A549 (cell line): ENCODE results near the gene FAM241B. TPM values are rescaled to one million over a fixed set of nuclear protein-coding genes. Genes with fewer than 3 reads are reported as not detected.

ENCODE experiments used
- ATAC-seq, 2 experiments: fragments of 200-7000 bp in 1 of 2; fragments of >200 bp in 1 of 2; cut with Nextera tagmentation in 1 of 2; cut with Tn5 transposase in 1 of 2; 3 replicates each; pipeline versions ENCODE4 v1.8.0 to v1.9.1; 2018 to 2020; ENCODE audit warnings: mild to moderate bottlenecking in 1 of 2, moderate library complexity in 1 of 2
- CTCF ChIA-PET: fragments of 300-600 bp; sonication (Branson Sonifier 250); formaldehyde crosslinking; extraction: SDS; loops from one replicate; lab custom pipeline; 2021; ENCODE audit warnings: antibody characterized with exemption, inconsistent platforms; lab: Yijun Ruan, JAX
- POLR2A ChIA-PET: fragments of 350-600 bp; formaldehyde crosslinking; extraction: SDS; loops from one replicate; lab custom pipeline; 2021; ENCODE audit warnings: antibody characterized with exemption, inconsistent platforms; lab: Yijun Ruan, JAX
- DNase-seq, 2 experiments: peaks; one replicate each; pipeline versions ENCODE4 v3.0.0 to v3.0.0-alpha.2; 2011 to 2016; ENCODE audit warnings: low read depth in 1 of 2, low spot score in 1 of 2
- FAIRE-seq: peaks from 2 replicates; lab custom pipeline; 2011; peaks lifted over from hg19 to GRCh38; lab: Jason Lieb, UNC
- H3K27ac ChIP-seq, 2 experiments: fragments of >200 bp; sonication (Bioruptor Twin); formaldehyde crosslinking; 3 replicates each; pipeline ENCODE4 v1.5.1; 2016 to 2017
- H3K4me1 ChIP-seq: fragments of >200 bp; sonication (Bioruptor Twin); formaldehyde crosslinking; 3 replicates; pipeline ENCODE4 v1.6.1; 2016
- H3K4me2 ChIP-seq: fragments of >200 bp; sonication (Bioruptor Twin); formaldehyde crosslinking; 3 replicates; pipeline ENCODE4 v1.6.1; 2016
- H3K4me3 ChIP-seq: fragments of >200 bp; sonication (Bioruptor Twin); formaldehyde crosslinking; 3 replicates; pipeline ENCODE4 v1.5.1; 2016
- H3K9me3 ChIP-seq: fragments of >200 bp; sonication (Bioruptor Twin); formaldehyde crosslinking; 3 replicates; pipeline ENCODE4 v1.6.1; 2016
- BHLHE40 ChIP-seq: IDR thresholded peaks from 2 replicates; pipeline ENCODE4 v1.6.1; 2012; ENCODE audit warnings: low read depth, low read length, inconsistent platforms
- CBX8 ChIP-seq: fragments of 200-600 bp; sonication (generic); IDR thresholded peaks from 2 replicates; pipeline ENCODE4 v1.6.1; 2016
- CHD4 ChIP-seq: fragments of 200-600 bp; sonication (generic); IDR thresholded peaks from 2 replicates; pipeline ENCODE4 v1.6.1; 2016; ENCODE audit warnings: antibody characterized with exemption, mild to moderate bottlenecking, borderline replicate concordance
- ELK1 ChIP-seq: fragments of 150-350 bp; IDR thresholded peaks from 2 replicates; pipeline ENCODE4 v1.6.1; 2014; ENCODE audit warnings: low read depth, mild to moderate bottlenecking, low read length
- ESRRA ChIP-seq: fragments of 150-350 bp; IDR thresholded peaks from 2 replicates; pipeline ENCODE4 v1.6.1; 2014; ENCODE audit warnings: mild to moderate bottlenecking, low read length, borderline replicate concordance
- FOSL2 ChIP-seq, 2 experiments: fragments of 450-650 bp in 1 of 2; fragments of >200 bp in 1 of 2; sonication (Bioruptor Twin) in 1 of 2; formaldehyde crosslinking; IDR thresholded peaks; 2 replicates each; pipeline versions ENCODE4 v1.5.0 to v1.6.1; 2016 to 2020; ENCODE audit warnings: mild to moderate bottlenecking in 1 of 2, moderate library complexity in 1 of 2
- FOXS1 ChIP-seq: fragments of 250-450 bp; sonication (Bioruptor Pico); IDR thresholded peaks from 2 replicates; pipeline ENCODE4 v1.5.0; 2020; ENCODE audit warnings: mild to moderate bottlenecking, moderate library complexity
- GATA3 ChIP-seq: IDR thresholded peaks from 2 replicates; pipeline ENCODE4 v1.6.1; 2012; ENCODE audit warnings: borderline replicate concordance
- HOXA7 ChIP-seq: fragments of 250-450 bp; sonication (Bioruptor Pico); IDR thresholded peaks from 2 replicates; pipeline ENCODE4 v1.5.0; 2020; ENCODE audit warnings: mild to moderate bottlenecking, moderate library complexity
- JUN ChIP-seq, 2 experiments: fragments of >200 bp; sonication (Bioruptor Twin); formaldehyde crosslinking; IDR thresholded peaks; 2 replicates in 1 of 2; 3 replicates in 1 of 2; pipeline ENCODE4 v1.6.1; 2016 to 2017
- JUNB ChIP-seq: fragments of >200 bp; sonication (Bioruptor Twin); formaldehyde crosslinking; IDR thresholded peaks from 2 replicates; pipeline ENCODE4 v1.6.1; 2016
- KDM1A ChIP-seq: fragments of 200-600 bp; sonication (generic); IDR thresholded peaks from 2 replicates; pipeline ENCODE4 v1.6.1; 2016; ENCODE audit warnings: low read depth, mild to moderate bottlenecking
- MYC ChIP-seq: IDR thresholded peaks from 2 replicates; pipeline ENCODE4 v1.6.1; 2012; ENCODE audit warnings: mild to moderate bottlenecking, inconsistent platforms, low read length, improper control_type of control experiment, borderline replicate concordance
- PBX3 ChIP-seq: IDR thresholded peaks from 2 replicates; pipeline ENCODE4 v1.6.1; 2012
- POLR2AphosphoS2 ChIP-seq: conservative IDR thresholded peaks from 2 replicates; pipeline ENCODE4 v1.6.1; 2012; ENCODE audit warnings: low read length, improper control_type of control experiment, inconsistent platforms
- REST ChIP-seq: fragments of 200-600 bp; sonication (generic); IDR thresholded peaks from 2 replicates; pipeline ENCODE4 v1.6.1; 2016; ENCODE audit warnings: antibody characterized with exemption, mild to moderate bottlenecking, moderate library complexity
- RNF2 ChIP-seq: fragments of 200-600 bp; sonication (generic); IDR thresholded peaks from 2 replicates; pipeline ENCODE4 v1.6.1; 2016; ENCODE audit warnings: low read depth, mild to moderate bottlenecking, antibody characterized with exemption, moderate library complexity, borderline replicate concordance
- SREBF2 ChIP-seq: fragments of 450-650 bp; IDR thresholded peaks from 2 replicates; pipeline ENCODE4 v1.6.1; 2014; ENCODE audit warnings: mild to moderate bottlenecking, moderate library complexity
- WGBS: methylation state at CpG from one replicate; pipeline ENCODE4 v1.1.6; 2017; ENCODE audit errors: missing lambda C conversion rate; 5-methylcytosine and 5-hydroxymethylcytosine counted together
- polyA plus RNA-seq, 4 experiments: library from polyadenylated mRNA; depleted of rRNA in 3 of 4; stranded (reverse); fragments of >200 nt; fragmentation: RNase III in 1 of 4; extraction: RNeasy Plus Mini Kit Qiagen cat#74134 plus additional on column Dnase treatment in 1 of 4; gene quantifications; 2 replicates in 3 of 4; 3 replicates in 1 of 4; pipeline ENCODE4 v1.2.3, GENCODE V29; 2011 to 2017
- TF ChIP-seq, protein P1 (sequence below): fragments of >200 bp; sonication (Bioruptor Twin); formaldehyde crosslinking; IDR thresholded peaks from 3 replicates; pipeline ENCODE4 v1.5.1; 2016

The FAM241B gene
- polyA plus RNA-seq, 2 of the 4 experiments (the other 2 are of a cell fraction), result 22.8 to 23.8 TPM

DNA sequence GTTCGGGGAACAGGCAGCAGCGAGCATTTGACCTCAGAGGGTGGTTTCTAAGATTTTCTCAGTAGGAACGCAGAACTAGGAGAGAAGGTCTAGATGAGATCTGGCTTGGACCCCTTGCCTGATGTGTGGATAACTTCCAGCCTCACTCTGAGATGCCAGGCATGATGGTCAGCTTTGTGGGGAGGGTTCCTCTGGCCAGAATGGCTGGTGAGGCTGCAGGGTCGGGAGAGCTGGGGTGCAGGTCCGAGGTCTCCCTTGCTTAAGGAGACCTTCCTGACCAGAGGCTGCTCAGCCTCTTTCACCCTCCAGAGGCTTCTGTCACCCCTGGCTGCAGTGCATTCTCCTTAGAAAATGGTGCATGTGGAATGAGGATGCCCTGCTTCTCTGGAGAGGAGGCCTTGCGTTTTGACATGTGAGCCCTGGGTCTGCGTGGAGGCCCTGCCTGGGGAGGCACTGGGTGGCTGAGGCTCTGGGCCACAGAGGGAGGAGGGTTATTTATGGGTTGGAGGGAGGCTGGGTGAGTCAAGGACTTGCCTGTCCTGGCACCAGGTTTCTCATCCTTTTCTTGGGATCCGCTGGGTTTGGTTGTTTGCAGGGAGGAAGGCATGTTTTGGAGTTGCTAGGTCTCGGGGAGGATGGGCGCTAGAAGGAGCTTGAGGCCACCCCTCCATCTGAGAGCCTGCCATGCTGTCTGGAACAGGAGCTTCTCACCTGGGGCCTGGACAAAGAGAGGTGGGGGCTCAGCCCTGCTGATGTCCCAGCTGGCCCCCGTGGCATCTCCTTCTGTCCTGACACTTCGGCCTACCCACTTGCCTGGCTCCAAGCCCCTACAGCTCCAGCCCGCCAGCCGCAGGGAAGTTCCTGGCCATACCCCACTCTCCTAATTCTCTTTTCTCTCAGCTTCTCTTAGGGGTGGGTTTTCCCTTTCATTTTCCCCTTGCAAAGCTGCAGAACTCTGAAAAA, 3.9 kb downstream of the FAM241B start:
- ChIA-PET CTCF (interaction anchor here (4.2 to 16.1 kb wide), 3 partner anchors 11 to 228 kb away, joined by 32 to 385 read pairs (median 107); no protein-coding TSS in a partner anchor), POLR2A (no interaction called here)
- no peak for FAIRE-seq
- peaks cover 7% of the 10 kb centered on the region for H3K4me1 ChIP-seq
- no peak for DNase-seq
- H3K9me3 ChIP-seq, result no peaks in the 10 kb centered on the region
- H3K4me2 ChIP-seq, result no peak overlapping the region
- TF ChIP-seq KDM1A, result no peak
- TF ChIP-seq FOSL2 (IDR thresholded peaks at IDR 0.05), result no peak
- TF ChIP-seq FOSL2 (CRISPR knock-in tag; IDR thresholded peaks at IDR 0.05), result no peak
- TF ChIP-seq CBX8, result no peak
- TF ChIP-seq POLR2AphosphoS2, result no peak
- TF ChIP-seq ESRRA, result no peak
- no peak for TF ChIP-seq HOXA7
- TF ChIP-seq ELK1, result no peak
- no peak for TF ChIP-seq PBX3
- TF ChIP-seq, protein P1, sequence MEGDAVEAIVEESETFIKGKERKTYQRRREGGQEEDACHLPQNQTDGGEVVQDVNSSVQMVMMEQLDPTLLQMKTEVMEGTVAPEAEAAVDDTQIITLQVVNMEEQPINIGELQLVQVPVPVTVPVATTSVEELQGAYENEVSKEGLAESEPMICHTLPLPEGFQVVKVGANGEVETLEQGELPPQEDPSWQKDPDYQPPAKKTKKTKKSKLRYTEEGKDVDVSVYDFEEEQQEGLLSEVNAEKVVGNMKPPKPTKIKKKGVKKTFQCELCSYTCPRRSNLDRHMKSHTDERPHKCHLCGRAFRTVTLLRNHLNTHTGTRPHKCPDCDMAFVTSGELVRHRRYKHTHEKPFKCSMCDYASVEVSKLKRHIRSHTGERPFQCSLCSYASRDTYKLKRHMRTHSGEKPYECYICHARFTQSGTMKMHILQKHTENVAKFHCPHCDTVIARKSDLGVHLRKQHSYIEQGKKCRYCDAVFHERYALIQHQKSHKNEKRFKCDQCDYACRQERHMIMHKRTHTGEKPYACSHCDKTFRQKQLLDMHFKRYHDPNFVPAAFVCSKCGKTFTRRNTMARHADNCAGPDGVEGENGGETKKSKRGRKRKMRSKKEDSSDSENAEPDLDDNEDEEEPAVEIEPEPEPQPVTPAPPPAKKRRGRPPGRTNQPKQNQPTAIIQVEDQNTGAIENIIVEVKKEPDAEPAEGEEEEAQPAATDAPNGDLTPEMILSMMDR, result no peak
- TF ChIP-seq MYC, result no peak
- TF ChIP-seq JUN (IDR thresholded peaks at IDR 0.05), result no peak
- no peak for TF ChIP-seq FOXS1 (CRISPR knock-in tag)
- TF ChIP-seq REST, result no peak
- no peak for TF ChIP-seq RNF2
- no peak for TF ChIP-seq GATA3
- no peak for TF ChIP-seq SREBF2
- no peak for TF ChIP-seq BHLHE40
- no peak for TF ChIP-seq JUNB
- TF ChIP-seq CHD4, result no peak
- H3K27ac ChIP-seq, result no peak overlapping the region
- WGBS, result 91% methylated on average over 14 of the region's 14 CpGs
- no peak overlapping the region for H3K4me3 ChIP-seq
- ATAC-seq, result no peak
